ENCODE measurements around the gene COL4A3. TPM values are rescaled to one million over a fixed set of nuclear protein-coding genes. Genes with fewer than 3 reads are reported as not detected.
A peak's percentile ranks its signal among the peaks of the same experiment; 100 is the strongest.

Gene COL4A3
- polyA plus RNA-seq, 2 of the 4 experiments (the other 2 are of a cell fraction), result 1.8 to 6.8 TPM

DNA sequence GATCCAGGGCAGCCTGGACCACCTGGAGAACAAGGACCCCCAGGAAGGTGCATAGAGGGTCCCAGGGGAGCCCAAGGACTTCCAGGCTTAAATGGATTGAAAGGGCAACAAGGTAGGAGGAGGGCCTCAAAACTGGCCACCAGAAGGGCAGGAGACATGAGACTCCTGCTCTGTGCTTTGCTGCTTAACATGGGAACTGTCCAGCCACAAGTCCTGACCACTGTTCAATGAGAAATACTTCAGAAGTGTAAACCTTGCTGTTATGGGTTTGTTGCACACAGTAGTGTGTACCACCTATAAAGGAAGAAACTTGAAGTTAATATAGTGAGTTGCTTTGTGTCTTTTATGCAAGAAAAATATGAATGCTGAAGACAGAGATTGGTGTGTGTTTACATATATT, 116.5 kb downstream of the COL4A3 start:
- POLR2A ChIA-PET, result no interaction called here

DNA sequence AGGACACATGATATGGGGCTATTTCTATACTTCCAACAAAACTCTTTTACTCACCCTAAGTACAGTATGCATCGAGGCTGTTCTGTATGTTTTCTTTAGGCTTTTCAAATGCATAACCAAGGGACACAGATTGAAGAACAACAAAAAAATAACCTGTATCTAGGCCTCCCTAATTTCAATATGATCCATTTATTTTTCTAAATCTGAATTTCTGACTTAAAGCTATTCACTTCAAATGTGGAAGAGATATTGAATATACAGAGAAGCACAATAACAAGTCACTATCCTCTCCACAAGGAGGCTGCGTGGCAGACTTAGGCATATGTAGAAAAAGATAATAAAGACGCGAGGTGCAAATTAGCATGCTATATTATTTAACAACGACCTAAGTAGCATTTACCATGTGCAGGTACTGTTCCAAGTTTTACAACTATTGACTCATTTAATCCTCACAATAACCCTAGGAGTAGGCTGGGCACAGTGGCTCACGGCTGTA, 121.4 kb downstream of the COL4A3 start:
- H3K4me2 ChIP-seq, result no peak overlapping the region

More for the DNA sequence above, 116.5 kb downstream of the COL4A3 start:
- no peak overlapping the region for H3K27ac ChIP-seq
- ATAC-seq (no peak; a peak in 1 of 6 replicates), DNase-seq (ENCODE audit: low read depth in 1 of 2, low spot score in 1 of 2) (no peak), FAIRE-seq (no peak)
- H3K4me2 ChIP-seq, result no peak overlapping the region
- H3K9me3 ChIP-seq, result no peaks in the 10 kb centered on the region
- no peaks in the 10 kb centered on the region for H3K4me1 ChIP-seq
- no peak for TF ChIP-seq RARB (CRISPR knock-in tag; IDR thresholded peaks at IDR 0.05)
- TF ChIP-seq, protein P1, sequence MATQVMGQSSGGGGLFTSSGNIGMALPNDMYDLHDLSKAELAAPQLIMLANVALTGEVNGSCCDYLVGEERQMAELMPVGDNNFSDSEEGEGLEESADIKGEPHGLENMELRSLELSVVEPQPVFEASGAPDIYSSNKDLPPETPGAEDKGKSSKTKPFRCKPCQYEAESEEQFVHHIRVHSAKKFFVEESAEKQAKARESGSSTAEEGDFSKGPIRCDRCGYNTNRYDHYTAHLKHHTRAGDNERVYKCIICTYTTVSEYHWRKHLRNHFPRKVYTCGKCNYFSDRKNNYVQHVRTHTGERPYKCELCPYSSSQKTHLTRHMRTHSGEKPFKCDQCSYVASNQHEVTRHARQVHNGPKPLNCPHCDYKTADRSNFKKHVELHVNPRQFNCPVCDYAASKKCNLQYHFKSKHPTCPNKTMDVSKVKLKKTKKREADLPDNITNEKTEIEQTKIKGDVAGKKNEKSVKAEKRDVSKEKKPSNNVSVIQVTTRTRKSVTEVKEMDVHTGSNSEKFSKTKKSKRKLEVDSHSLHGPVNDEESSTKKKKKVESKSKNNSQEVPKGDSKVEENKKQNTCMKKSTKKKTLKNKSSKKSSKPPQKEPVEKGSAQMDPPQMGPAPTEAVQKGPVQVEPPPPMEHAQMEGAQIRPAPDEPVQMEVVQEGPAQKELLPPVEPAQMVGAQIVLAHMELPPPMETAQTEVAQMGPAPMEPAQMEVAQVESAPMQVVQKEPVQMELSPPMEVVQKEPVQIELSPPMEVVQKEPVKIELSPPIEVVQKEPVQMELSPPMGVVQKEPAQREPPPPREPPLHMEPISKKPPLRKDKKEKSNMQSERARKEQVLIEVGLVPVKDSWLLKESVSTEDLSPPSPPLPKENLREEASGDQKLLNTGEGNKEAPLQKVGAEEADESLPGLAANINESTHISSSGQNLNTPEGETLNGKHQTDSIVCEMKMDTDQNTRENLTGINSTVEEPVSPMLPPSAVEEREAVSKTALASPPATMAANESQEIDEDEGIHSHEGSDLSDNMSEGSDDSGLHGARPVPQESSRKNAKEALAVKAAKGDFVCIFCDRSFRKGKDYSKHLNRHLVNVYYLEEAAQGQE (IDR thresholded peaks at IDR 0.05), result peak; percentile 62; the same call in 1 of the 2 replicates
- H3K4me3 ChIP-seq, result no peak overlapping the region
- CTCF ChIA-PET, result no interaction called here

DNA sequence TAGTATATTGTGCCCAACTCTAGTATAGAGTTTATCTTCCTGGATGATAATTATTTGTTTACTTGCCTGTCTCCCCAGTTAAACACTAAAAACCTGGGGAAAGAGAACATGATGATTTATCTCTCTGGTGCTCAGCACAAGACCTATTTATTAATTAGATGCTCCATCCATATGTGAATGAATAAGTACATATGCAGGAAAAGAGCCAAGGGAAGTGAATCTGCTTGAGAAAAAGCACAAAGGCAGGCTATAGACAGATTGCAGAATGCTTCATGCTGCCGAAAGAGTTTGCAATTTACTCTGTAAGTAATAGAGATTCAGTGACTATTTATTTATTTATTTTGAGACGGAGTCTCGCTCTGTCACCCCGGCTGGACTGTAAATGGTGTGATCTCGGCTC, 123.3 kb downstream of the COL4A3 start:
- POLR2A ChIA-PET, result no interaction called here
- ATAC-seq, result no peak
- Histone ChIP-seq H3K9me3 (no peaks in the 10 kb centered on the region), H3K4me2 (no peak overlapping the region), H3K4me1 (no peaks in the 10 kb centered on the region), H3K27ac (no peak overlapping the region), H3K4me3 (no peak overlapping the region)
- WGBS (ENCODE audit: missing lambda C conversion rate), result 94% methylated on average over 5 of the region's 5 CpGs
- DNase-seq (ENCODE audit: low read depth in 1 of 2, low spot score in 1 of 2), result no peak
- CTCF ChIA-PET, result no interaction called here
- no peak for FAIRE-seq
- TF ChIP-seq FOSL2 (IDR thresholded peaks at IDR 0.05), result no peak
- no peak for TF ChIP-seq FOSL2 (CRISPR knock-in tag; IDR thresholded peaks at IDR 0.05)
- TF ChIP-seq, protein P2, sequence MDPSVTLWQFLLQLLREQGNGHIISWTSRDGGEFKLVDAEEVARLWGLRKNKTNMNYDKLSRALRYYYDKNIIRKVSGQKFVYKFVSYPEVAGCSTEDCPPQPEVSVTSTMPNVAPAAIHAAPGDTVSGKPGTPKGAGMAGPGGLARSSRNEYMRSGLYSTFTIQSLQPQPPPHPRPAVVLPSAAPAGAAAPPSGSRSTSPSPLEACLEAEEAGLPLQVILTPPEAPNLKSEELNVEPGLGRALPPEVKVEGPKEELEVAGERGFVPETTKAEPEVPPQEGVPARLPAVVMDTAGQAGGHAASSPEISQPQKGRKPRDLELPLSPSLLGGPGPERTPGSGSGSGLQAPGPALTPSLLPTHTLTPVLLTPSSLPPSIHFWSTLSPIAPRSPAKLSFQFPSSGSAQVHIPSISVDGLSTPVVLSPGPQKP (IDR thresholded peaks at IDR 0.05; ENCODE audit: low read depth, low read length), result no peak
- no peak for TF ChIP-seq CBX2 (IDR thresholded peaks at IDR 0.05; ENCODE audit: borderline replicate concordance, low read depth)
- no peak for TF ChIP-seq HDAC2 (IDR thresholded peaks at IDR 0.05)
- TF ChIP-seq FOXS1 (CRISPR knock-in tag; IDR thresholded peaks at IDR 0.05), result no peak
- TF ChIP-seq POLR2A (IDR thresholded peaks at IDR 0.05; ENCODE audit: low read length), result no peak
- TF ChIP-seq, protein P3, sequence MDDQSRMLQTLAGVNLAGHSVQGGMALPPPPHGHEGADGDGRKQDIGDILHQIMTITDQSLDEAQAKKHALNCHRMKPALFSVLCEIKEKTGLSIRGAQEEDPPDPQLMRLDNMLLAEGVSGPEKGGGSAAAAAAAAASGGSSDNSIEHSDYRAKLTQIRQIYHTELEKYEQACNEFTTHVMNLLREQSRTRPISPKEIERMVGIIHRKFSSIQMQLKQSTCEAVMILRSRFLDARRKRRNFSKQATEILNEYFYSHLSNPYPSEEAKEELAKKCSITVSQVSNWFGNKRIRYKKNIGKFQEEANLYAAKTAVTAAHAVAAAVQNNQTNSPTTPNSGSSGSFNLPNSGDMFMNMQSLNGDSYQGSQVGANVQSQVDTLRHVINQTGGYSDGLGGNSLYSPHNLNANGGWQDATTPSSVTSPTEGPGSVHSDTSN (IDR thresholded peaks at IDR 0.05), result no peak
- TF ChIP-seq CHD2 (IDR thresholded peaks at IDR 0.05; ENCODE audit: low read length, partially characterized antibody), result no peak
- no peak for TF ChIP-seq HOXA7 (CRISPR knock-in tag; IDR thresholded peaks at IDR 0.05)
- TF ChIP-seq CEBPB (IDR thresholded peaks at IDR 0.05), result no peak
- TF ChIP-seq FOSB (CRISPR knock-in tag; IDR thresholded peaks at IDR 0.05), result no peak
- no peak for TF ChIP-seq HEYL (CRISPR knock-in tag; IDR thresholded peaks at IDR 0.05)
- TF ChIP-seq NPAS2 (CRISPR knock-in tag; IDR thresholded peaks at IDR 0.05; ENCODE audit: borderline replicate concordance), result no peak
- TF ChIP-seq RFX5 (IDR thresholded peaks at IDR 0.05), result no peak
- TF ChIP-seq, protein P4, sequence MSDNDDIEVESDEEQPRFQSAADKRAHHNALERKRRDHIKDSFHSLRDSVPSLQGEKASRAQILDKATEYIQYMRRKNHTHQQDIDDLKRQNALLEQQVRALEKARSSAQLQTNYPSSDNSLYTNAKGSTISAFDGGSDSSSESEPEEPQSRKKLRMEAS (IDR thresholded peaks at IDR 0.05), result no peak
- no peak for TF ChIP-seq RARB (CRISPR knock-in tag; IDR thresholded peaks at IDR 0.05)

More for the DNA sequence above, 121.4 kb downstream of the COL4A3 start:
- Histone ChIP-seq H3K4me3 (no peak overlapping the region), H3K27ac (no peak overlapping the region), H3K9me3 (no peaks in the 10 kb centered on the region), H3K4me1 (no peaks in the 10 kb centered on the region)
- no peak for ATAC-seq
- POLR2A ChIA-PET, result no interaction called here
- 83% methylated on average over 6 of the region's 6 CpGs for WGBS (ENCODE audit: missing lambda C conversion rate)
- no peak for FAIRE-seq
- CTCF ChIA-PET, result no interaction called here
- no peak for TF ChIP-seq RARB (CRISPR knock-in tag; IDR thresholded peaks at IDR 0.05)
- TF ChIP-seq CHD4 (IDR thresholded peaks at IDR 0.05; ENCODE audit: borderline replicate concordance), result no peak
- no peak for TF ChIP-seq RFX5 (IDR thresholded peaks at IDR 0.05)
- no peak for TF ChIP-seq RAD21 (conservative IDR thresholded peaks at IDR 0.05 in 1 of 2, IDR thresholded peaks at IDR 0.05 in 1 of 2)
- TF ChIP-seq FOSL2 (IDR thresholded peaks at IDR 0.05), result no peak
- no peak for TF ChIP-seq FOSL2 (CRISPR knock-in tag; IDR thresholded peaks at IDR 0.05)
- DNase-seq (ENCODE audit: low read depth in 1 of 2, low spot score in 1 of 2), result no peak
